Activated naive CD4-positive, alpha-beta T cell treated with anti-CD3 and anti-CD28 coated beads, Interleukin-2, amount 10 ng/mL, durations not matched to agents 7 days and 5 days (primary cell): ENCODE measurements around the gene CPT1A.
"Not testable (repeated sequence)": the region's sequence is repeated elsewhere in the genome, so short reads cannot be mapped to it uniquely, and the experiment has no call there.

Source experiments
- CTCF ChIA-PET: fragments of 350-600 bp; sonication (Branson Sonifier 250); formaldehyde crosslinking; loops from one replicate; lab custom pipeline; 2021; ENCODE audit warnings: antibody characterized with exemption; lab: Charles Lee
- DNase-seq: peaks from one replicate; pipeline ENCODE4 v3.0.0-alpha.2; 2020
- H3K27ac Mint-ChIP-seq: one replicate; pipeline ENCODE4 v1.8.0; 2021; ENCODE audit warnings: mild to moderate bottlenecking, moderate library complexity, mixed read lengths
- H3K27me3 Mint-ChIP-seq: one replicate; pipeline ENCODE4 v1.8.0; 2021; ENCODE audit warnings: mild to moderate bottlenecking, mixed read lengths
- H3K36me3 Mint-ChIP-seq: one replicate; pipeline ENCODE4 v1.8.0; 2021; ENCODE audit warnings: mixed read lengths
- H3K4me1 Mint-ChIP-seq: one replicate; pipeline ENCODE4 v1.8.0; 2021; ENCODE audit warnings: mixed read lengths
- H3K4me3 Mint-ChIP-seq: one replicate; pipeline ENCODE4 v1.8.0; 2021; ENCODE audit warnings: mild to moderate bottlenecking, moderate library complexity, mixed read lengths
- H3K9me3 Mint-ChIP-seq: one replicate; pipeline ENCODE4 v1.8.0; 2021; ENCODE audit warnings: mixed read lengths

CPT1A gene

DNA sequence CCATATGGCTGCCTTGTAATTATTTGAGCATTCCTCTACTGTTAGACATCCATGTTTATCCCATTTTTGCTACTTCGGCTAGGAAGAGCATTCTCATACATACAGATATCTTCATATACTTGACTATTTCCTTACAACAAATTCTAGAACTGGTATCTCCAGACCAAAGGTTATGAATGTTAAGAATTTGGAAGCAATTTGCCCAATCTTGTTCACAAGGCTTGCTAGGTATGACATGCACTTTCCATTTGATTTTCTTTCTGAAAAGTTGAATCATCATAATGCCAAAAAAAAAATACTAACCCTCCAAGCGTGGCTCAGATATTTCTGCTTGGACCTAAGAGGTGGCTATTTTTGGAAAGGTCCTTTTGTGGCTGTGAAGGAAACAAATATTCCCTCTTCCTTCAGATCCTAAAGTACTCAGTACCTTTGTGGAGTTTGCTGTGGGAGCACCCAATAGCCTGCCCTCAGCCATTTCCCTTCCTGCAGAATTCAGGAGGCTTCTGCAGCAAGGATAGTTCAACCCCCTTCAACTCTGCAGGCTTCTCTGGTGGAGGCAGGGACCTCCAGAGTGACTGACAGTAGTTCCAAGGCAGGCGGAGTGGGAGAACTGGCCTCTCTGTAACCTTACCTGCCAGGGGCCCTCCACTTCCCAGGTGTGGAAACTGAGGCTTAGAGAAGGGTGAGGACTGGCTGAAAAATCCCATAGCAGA lies 22.0 kb upstream of the CPT1A start:
- peaks cover 9% of the 10 kb centered on the region for H3K27me3 Mint-ChIP-seq
- no peaks in the 10 kb centered on the region for H3K36me3 Mint-ChIP-seq
- H3K9me3 Mint-ChIP-seq: peaks cover 8% of the 10 kb centered on the region
- H3K4me1 Mint-ChIP-seq: no peaks in the 10 kb centered on the region
- CTCF ChIA-PET: no interaction called here
- no peak for DNase-seq
- no peak overlapping the region for H3K4me3 Mint-ChIP-seq
- no peak overlapping the region for H3K27ac Mint-ChIP-seq

DNA sequence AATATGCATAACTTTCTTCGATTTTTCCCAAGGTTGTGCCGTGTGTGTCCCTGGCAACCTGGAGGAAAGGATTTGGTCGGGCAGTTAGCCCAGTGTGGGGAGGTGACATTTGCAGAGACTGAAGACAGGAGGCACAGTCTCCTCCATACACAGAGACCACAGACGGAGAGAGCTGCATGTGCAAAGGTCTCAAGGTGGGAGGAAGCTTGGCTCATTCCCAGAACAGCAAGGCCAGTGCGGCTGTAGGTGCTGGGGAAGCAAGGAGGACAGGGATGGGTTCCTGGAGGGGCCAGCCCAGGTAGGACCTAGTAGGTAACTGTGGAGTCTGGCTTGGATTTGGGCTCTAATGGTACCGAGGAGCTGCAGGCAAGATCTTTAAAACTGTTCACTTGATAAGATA lies 20.7 kb upstream of the CPT1A start:
- H3K4me1 Mint-ChIP-seq: no peaks in the 10 kb centered on the region

DNA sequence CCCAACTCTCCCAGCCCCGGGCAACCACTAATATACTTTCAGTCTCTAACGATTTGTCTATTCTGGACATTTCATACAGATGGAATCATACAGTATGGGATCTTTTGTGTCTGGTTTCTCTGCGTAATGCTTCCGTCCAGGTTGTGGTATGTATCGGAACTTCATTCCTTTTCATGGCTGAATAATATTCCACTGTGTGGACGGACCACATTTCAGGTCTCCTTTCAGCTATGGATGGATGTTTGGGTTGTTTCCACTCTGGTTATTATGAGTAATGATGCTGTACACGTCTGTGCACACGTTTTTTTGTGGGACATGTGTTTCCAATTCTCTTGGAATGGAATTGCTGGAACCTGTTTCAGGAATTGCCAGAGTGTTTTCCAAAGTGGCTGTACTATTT lies 17.4 kb upstream of the CPT1A start:
- Mint-ChIP-seq H3K27ac (no peak overlapping the region), H3K9me3 (peaks cover 8% of the 10 kb centered on the region), H3K27me3 (peaks cover 38% of the 10 kb centered on the region), H3K4me3 (no peak overlapping the region), H3K36me3 (no peaks in the 10 kb centered on the region), H3K4me1 (peaks cover 5% of the 10 kb centered on the region)
- no peak for DNase-seq
- CTCF ChIA-PET: no interaction called here

More for the DNA sequence above, 20.7 kb upstream of the CPT1A start:
- no peak overlapping the region for H3K4me3 Mint-ChIP-seq
- no peak for DNase-seq
- peaks cover 7% of the 10 kb centered on the region for H3K27me3 Mint-ChIP-seq
- H3K9me3 Mint-ChIP-seq: peaks cover 8% of the 10 kb centered on the region
- CTCF ChIA-PET: no interaction called here
- H3K36me3 Mint-ChIP-seq: no peaks in the 10 kb centered on the region
- H3K27ac Mint-ChIP-seq: no peak overlapping the region

DNA sequence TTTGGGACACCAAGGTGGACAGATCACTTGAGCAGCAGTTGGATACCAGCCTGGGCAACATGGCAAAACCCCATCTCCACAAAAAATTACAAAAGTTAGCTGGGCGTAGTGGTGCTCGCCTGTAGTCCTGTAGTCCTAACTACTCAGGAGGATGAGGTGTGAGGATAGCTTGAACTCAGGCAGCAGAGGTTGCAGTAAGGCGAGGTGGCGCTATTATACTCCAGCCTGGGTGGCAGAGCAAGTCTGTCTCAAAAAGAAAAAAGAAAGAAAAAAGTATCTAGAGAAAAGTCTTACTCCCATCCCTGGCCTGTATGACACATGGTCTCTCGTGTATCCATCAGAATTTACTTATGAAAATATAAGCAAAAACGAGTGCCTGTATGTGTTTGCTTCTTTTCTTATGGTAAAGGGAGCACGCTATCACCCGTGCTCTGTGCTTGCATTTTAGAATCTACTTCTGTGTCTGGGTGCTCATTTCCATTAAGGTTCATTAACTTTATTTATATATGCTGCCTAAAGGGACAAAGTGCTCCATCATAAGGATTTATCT lies 15.4 kb upstream of the CPT1A start:
- no peak overlapping the region for H3K27ac Mint-ChIP-seq
- H3K36me3 Mint-ChIP-seq: no peaks in the 10 kb centered on the region
- H3K27me3 Mint-ChIP-seq: peaks cover 58% of the 10 kb centered on the region
- no peaks in the 10 kb centered on the region for H3K9me3 Mint-ChIP-seq
- H3K4me3 Mint-ChIP-seq: no peak overlapping the region
- CTCF ChIA-PET: no interaction called here
- no peak for DNase-seq
- peaks cover 5% of the 10 kb centered on the region for H3K4me1 Mint-ChIP-seq

DNA sequence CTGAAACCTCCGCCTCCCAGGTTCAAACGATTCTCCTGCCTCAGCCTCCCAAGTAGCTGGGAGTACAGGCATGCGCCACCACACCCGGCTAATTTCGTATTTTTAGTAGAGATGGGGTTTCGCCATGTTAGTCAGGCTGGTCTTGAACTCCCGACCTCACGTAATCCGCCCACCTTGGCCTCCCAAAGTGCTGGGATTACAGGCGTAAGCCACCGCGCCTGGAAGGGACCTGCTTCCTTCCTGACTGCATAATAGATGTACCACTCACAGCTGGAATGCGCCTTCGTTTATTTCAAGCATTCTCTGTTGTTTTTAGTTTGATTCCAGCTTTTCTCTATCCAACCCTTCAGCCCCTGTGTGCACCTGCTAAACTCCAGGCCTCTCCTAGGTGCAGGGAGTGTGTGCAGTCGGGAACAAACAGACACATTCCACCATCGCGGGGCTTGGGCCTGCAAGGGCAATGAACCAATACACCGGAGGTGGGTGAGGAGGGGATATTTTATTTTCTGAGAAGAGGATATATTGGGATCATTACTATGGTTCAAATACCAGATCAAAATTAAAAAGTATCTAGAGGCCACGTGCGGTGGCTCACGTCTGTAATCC lies 14.8 kb upstream of the CPT1A start:
- H3K9me3 Mint-ChIP-seq, CTCF ChIA-PET, H3K4me1 Mint-ChIP-seq, H3K36me3 Mint-ChIP-seq, H3K27ac Mint-ChIP-seq, H3K4me3 Mint-ChIP-seq, DNase-seq: not testable (repeated sequence)
- peaks cover 62% of the 10 kb centered on the region for H3K27me3 Mint-ChIP-seq

DNA sequence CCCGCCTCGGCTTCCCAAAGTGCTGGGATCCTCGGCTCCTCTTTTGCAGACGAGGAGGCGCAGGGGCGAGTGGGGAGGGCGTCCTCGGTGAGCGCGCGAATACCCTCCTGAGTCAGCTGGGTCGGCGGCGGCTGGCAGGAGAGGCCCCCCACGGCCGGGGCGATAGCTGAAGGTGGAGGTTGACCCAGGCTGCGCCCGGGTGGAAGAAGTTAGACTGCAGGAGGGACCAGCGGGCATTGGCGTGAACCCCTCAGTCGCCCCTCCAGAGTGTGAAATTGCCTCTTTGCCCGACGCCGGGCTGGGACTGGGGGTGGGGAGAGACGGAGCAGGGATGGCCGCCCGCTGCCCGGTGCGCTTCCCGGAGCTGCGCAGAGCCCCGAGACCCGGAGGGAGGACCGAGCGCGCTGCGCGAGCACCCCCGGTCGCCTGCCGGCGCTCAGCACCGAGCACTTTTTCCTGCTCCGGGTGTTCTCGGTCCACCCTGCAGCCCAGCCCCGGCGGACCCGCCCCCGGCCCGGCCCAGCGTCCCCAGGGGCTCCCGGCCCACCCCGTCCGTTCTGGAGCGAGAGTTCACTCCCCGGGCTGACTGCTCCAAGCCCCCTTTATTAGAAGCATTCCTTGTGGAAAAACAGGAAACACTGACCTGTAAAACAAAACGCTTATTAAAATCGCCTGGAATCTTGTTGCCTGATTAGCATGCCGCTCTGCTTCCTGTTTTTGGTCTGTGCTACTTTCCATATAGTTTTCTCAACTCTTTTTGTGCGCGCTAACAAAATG lies 13.7 kb upstream of the CPT1A start:
- CTCF ChIA-PET: interaction anchor here (2.1 kb wide), 1 partner anchor 12 kb away, joined by 6 read pairs; no protein-coding TSS in a partner anchor
- no peaks in the 10 kb centered on the region for H3K36me3 Mint-ChIP-seq
- no peak overlapping the region for H3K27ac Mint-ChIP-seq
- H3K4me1 Mint-ChIP-seq: peaks cover 5% of the 10 kb centered on the region
- peak overlapping the region; percentile 46 for H3K4me3 Mint-ChIP-seq
- no peak for DNase-seq
- H3K27me3 Mint-ChIP-seq: peaks cover 65% of the 10 kb centered on the region
- H3K9me3 Mint-ChIP-seq: no peaks in the 10 kb centered on the region

DNA sequence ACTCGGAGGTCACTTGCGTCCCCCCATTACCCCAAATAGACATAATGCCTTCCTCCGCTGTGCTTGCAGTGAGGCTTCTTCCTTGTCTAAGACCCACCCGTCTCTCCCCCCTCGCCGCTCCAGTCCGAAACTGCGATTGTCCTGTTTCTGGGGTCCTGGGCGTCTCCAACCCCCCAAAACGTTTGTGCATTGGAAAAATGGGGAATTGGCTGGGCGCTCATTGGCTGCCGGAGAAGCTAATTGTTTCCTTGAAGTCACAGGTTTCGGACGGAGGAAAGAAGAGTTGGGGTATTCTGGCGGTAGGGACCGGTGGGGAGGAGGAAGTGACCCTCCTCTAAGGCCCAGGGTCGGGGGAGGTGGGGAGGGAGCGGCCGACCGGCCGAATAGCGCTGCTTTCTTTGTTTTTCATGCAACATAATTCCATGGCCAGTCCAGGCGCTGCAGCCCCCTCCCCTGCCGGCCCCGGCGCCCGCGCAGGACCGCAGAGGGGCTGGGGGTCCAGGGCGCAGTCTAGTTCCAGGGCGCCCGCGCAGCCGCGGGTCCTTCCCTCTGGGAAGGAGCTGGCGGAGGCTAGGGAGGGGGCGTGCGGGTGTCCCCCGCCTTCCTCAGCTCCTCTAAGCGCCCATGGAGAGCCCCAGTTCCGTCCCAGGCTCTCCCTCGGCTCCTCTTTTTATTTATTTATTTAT lies 12.7 kb upstream of the CPT1A start:
- CTCF ChIA-PET: interaction anchor here (1.8 to 2.1 kb wide), 2 partner anchors 10 to 11 kb away, joined by 5 to 6 read pairs; no protein-coding TSS in a partner anchor
- no peaks in the 10 kb centered on the region for H3K36me3 Mint-ChIP-seq
- H3K9me3 Mint-ChIP-seq: no peaks in the 10 kb centered on the region
- H3K4me3 Mint-ChIP-seq: no peak overlapping the region
- no peak for DNase-seq
- no peak overlapping the region for H3K27ac Mint-ChIP-seq
- peaks cover 65% of the 10 kb centered on the region for H3K27me3 Mint-ChIP-seq
- H3K4me1 Mint-ChIP-seq: peaks cover 5% of the 10 kb centered on the region

DNA sequence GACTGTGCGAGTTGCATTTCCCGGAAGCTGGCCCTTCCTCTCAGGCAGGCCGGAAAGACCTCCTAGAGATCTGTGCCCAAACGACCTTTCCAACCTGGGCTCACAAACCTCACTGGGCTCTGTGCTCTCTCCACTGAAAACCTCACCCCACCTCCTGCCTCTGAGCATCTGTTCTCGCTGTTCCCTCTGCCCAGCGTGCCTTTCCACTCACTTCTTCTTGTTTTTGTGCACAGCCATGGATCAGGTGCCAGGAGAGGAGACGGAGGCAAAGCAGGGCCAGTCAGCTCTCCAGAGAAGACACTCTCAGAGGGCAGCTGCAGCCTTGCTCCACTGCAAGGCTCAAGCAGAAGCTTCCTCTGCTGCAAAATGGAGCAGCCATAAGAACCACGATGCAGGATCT lies 10.9 kb upstream of the CPT1A start:
- Mint-ChIP-seq H3K36me3 (no peaks in the 10 kb centered on the region), H3K4me1 (peaks cover 5% of the 10 kb centered on the region), H3K27me3 (peaks cover 72% of the 10 kb centered on the region), H3K9me3 (no peaks in the 10 kb centered on the region), H3K4me3 (no peak overlapping the region), H3K27ac (no peak overlapping the region)
- CTCF ChIA-PET: interaction anchor here (1.1 kb wide), 1 partner anchor 9 kb away, joined by 3 read pairs; no protein-coding TSS in a partner anchor
- no peak for DNase-seq

DNA sequence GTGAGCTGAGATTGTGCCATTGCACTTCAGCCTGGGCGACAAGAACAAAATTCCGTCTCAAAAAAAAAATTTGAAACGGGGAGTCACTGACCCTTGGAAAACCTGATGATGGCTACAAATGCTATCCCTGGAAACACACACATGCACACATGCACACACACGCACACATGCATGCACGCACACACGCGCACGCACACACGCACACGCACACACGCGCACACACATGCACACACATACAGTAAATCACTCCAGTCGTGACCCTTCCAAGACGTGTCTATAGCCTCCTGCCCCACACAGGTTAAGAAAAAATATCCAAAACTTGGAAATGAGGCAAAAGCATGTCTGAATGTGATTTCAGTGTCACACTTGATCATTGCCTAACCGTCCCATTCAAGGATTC lies 6.7 kb upstream of the CPT1A start:
- Mint-ChIP-seq H3K9me3 (no peaks in the 10 kb centered on the region), H3K4me3 (no peak overlapping the region), H3K27ac (no peak overlapping the region), H3K27me3 (peaks cover 64% of the 10 kb centered on the region), H3K36me3 (no peaks in the 10 kb centered on the region), H3K4me1 (peaks cover 13% of the 10 kb centered on the region)
- CTCF ChIA-PET: no interaction called here
- no peak for DNase-seq

DNA sequence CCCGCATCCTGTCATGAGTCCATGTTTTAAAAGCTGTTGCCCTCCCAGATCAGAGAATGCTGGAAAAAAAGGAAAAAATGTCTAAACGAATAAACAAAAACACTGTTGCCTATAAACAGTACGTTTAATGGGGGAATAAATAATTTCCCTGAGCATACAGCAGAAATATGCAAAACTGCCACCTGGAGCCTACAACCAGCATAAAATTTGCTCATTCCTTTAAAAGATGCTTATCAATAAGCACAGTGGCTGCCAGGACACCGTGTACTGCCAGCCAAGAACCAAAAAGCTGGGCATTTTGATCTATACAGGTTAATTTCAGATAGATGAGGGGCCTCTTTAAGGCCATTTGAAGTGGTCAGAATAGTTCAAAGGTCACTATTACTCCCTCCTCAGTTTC lies 5.7 kb upstream of the CPT1A start:
- Mint-ChIP-seq H3K9me3 (no peaks in the 10 kb centered on the region), H3K4me1 (peaks cover 23% of the 10 kb centered on the region), H3K36me3 (no peaks in the 10 kb centered on the region), H3K4me3 (no peak overlapping the region), H3K27ac (no peak overlapping the region), H3K27me3 (peaks cover 54% of the 10 kb centered on the region)
- no peak for DNase-seq
- CTCF ChIA-PET: no interaction called here

DNA sequence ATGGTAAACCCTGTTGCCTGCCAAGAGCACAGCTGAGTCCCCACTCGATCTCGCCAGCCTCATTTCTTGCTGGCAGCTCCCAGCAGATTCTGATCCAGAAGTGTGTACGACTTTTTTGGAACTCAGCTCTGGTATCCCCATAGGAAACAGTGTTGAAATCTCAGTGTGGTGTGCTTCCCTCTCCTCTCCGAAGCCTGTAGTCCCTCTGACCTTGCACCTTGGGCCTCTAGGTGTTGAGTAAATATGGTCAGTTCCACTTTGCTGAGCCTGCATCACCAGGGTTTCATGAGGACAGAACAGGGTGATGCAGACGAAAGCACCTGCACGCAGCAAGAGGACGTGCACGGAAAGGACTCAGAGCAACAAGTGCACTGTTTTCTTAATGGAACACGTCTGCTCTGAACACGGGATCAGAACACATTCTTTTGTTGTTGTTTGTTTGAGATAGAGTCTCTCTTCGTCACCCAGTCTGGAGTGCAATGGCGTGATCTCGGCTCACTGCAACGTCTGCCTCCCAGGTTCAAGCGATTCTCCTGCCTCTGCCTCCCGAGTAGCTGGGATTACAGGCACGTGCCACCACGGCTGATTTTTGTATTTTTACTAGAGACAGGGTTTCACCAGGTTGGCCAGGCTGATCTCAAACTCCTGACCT lies 3.8 kb upstream of the CPT1A start:
- peaks cover 28% of the 10 kb centered on the region for H3K4me1 Mint-ChIP-seq
- H3K27me3 Mint-ChIP-seq: peaks cover 44% of the 10 kb centered on the region
- H3K9me3 Mint-ChIP-seq: no peaks in the 10 kb centered on the region
- H3K36me3 Mint-ChIP-seq: no peaks in the 10 kb centered on the region
- no peak overlapping the region for H3K27ac Mint-ChIP-seq
- no peak for DNase-seq
- CTCF ChIA-PET: interaction anchor here (1.6 kb wide), 1 partner anchor 8 kb away, joined by 5 read pairs; no protein-coding TSS in a partner anchor
- H3K4me3 Mint-ChIP-seq: no peak overlapping the region

DNA sequence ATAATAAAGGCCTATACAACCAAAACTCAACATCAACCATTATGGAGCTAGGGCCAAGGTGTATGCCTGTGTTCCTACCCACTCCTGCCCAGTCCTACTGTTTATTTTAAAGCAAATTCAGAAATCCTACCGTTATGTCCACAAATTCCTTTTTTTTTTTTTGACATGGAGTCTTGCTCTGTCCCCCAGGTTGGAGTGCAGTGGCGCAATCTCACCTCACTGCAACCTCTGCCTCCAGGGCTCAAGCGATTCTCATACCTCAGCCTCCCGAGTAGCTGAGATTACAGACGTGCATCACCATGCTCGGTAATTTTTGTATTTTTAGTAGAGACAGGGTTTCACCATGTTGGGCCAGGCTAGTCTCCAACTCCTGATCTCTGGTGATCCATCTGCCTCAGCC lies 3.1 kb upstream of the CPT1A start:
- H3K4me3 Mint-ChIP-seq: no peak overlapping the region
- H3K27me3 Mint-ChIP-seq: peaks cover 44% of the 10 kb centered on the region
- no peaks in the 10 kb centered on the region for H3K36me3 Mint-ChIP-seq
- peaks cover 35% of the 10 kb centered on the region for H3K4me1 Mint-ChIP-seq
- no peaks in the 10 kb centered on the region for H3K9me3 Mint-ChIP-seq
- H3K27ac Mint-ChIP-seq: no peak overlapping the region
- CTCF ChIA-PET: interaction anchor here (0.8 to 2.6 kb wide), 7 partner anchors 9 to 95 kb away, joined by 3 to 11 read pairs (median 5); no protein-coding TSS in a partner anchor
- no peak for DNase-seq

DNA sequence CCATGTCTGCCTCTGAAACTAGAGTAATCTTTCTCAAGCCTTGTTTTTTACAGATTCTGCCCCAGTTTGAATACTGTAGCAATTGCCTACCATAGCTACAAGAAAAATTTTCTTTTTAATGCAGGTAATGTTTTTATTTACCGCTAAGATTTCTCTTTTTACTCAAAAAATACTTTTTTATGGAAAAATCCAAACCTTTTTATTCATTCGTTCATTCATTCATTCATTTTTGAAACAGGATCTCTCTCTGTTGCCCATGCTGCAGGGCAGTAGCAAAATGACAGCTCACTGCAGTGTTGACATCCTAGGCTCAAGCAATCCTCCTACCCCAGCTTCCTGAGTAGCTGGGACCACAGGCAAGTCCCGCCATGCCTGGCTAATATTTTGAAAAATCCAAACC lies 2.7 kb upstream of the CPT1A start:
- no peaks in the 10 kb centered on the region for H3K36me3 Mint-ChIP-seq
- peaks cover 43% of the 10 kb centered on the region for H3K27me3 Mint-ChIP-seq
- H3K9me3 Mint-ChIP-seq: no peaks in the 10 kb centered on the region
- CTCF ChIA-PET: interaction anchor here (0.7 to 2.6 kb wide), 12 partner anchors 8 to 260 kb away, joined by 3 to 11 read pairs (median 4); no protein-coding TSS in a partner anchor
- H3K4me1 Mint-ChIP-seq: peaks cover 39% of the 10 kb centered on the region
- DNase-seq: no peak
- peak overlapping the region; percentile 42 for H3K27ac Mint-ChIP-seq
- H3K4me3 Mint-ChIP-seq: peak overlapping the region; percentile 79
